GM18909 (cell line): ENCODE measurements around the gene SIRT4.

Experiments
- ATAC-seq: cut with Tn5 transposase; IDR thresholded peaks from one replicate; pipeline ENCODE4 v1.9.1; 2021; ENCODE audit warnings: mild to moderate bottlenecking; ENCODE audit not compliant: unreplicated experiment, poor library complexity

Gene SIRT4

GRCh38 chr12:120361506-120362208 is 59.5 kb downstream of the SIRT4 start:
- no peak for ATAC-seq
